Retinal pigment epithelial cell (primary cell): ENCODE data around the gene ADAMTS2.

Experiments used
- DNase-seq: peaks from one replicate; pipeline ENCODE4 v3.0.0-alpha.2; 2010; ENCODE audit warnings: low read depth
- H3K4me3 ChIP-seq: 2 replicates; pipeline ENCODE4 v1.5.1; 2011; ENCODE audit warnings: mild to moderate bottlenecking, low read length, control low read depth, moderate library complexity
- TF ChIP-seq, protein P1 (sequence below): conservative IDR thresholded peaks from 2 replicates; pipeline ENCODE4 v1.5.1; 2011; ENCODE audit warnings: low read depth, low read length, control low read depth, inconsistent platforms

ADAMTS2 gene

DNA sequence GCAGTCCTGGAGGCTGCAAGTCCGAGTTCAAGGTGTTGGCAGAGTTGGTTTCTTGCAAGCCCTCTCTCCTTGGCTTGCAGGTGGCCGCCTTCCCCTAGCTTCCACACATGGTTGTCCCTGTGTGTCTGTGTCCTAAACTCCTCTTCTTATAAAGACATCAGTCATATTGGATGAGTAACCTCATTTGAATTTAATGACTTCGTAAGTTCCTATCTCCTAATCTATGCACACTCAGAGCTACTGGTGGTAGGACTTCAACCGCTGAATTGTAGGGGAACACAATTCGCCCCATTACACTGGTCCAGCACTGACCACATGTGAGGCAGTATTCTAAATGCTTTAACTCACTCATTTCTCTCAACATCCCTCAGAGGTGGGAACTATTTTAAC lies 25.9 kb upstream of the ADAMTS2 start:
- no peak for DNase-seq
- TF ChIP-seq, protein P1, sequence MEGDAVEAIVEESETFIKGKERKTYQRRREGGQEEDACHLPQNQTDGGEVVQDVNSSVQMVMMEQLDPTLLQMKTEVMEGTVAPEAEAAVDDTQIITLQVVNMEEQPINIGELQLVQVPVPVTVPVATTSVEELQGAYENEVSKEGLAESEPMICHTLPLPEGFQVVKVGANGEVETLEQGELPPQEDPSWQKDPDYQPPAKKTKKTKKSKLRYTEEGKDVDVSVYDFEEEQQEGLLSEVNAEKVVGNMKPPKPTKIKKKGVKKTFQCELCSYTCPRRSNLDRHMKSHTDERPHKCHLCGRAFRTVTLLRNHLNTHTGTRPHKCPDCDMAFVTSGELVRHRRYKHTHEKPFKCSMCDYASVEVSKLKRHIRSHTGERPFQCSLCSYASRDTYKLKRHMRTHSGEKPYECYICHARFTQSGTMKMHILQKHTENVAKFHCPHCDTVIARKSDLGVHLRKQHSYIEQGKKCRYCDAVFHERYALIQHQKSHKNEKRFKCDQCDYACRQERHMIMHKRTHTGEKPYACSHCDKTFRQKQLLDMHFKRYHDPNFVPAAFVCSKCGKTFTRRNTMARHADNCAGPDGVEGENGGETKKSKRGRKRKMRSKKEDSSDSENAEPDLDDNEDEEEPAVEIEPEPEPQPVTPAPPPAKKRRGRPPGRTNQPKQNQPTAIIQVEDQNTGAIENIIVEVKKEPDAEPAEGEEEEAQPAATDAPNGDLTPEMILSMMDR: no peak

DNA sequence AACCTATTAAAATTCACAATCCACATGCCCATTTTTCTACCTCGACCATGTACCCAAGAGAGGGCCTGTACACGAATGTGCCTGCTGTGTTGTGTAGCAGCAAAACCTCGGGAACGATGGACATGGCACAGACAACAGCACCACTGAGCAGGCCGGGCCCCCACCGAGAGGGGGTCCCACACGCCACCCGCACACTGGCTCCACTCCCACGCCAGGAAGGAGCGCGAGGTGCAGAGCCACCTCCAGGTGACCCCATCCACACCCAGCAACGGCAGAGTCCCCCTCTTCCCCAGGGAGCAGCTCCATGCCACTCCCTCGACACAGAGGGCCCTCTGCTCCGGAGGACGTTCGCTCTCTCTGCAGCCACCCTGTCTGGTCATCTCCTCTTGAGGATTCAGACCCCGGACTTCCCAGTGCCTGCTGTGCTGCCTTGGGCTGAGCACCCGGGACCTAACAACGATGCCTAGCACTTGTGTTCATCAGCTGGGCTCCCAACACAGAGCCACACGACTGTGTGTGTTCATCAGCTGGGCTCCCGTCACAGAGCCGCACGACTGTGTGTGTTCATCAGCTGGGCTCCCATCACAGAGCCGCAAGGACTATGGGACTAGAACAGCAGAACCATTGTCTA lies 25.3 kb upstream of the ADAMTS2 start:
- TF ChIP-seq, protein P1: no peak
- DNase-seq: no peak

More for the DNA sequence above, 25.9 kb upstream of the ADAMTS2 start:
- H3K4me3 ChIP-seq: no peak overlapping the region

DNA sequence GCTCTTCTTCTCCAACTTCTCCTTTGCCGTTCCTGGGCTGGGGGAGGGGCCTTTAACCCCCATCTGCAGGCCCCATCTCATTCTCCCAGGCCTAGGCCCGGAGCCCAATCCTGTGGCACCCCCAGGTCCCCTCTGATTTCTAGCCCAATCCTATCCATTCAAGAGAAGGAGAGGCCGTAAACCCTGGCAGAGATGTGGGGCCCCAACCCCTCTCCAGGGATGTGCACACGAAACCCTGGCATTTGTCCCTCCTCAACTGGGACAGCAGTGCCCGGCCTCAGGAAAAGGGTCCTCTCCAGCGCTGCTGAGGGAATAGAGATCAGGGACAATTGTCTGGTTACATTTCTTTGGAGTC lies 24.2 kb upstream of the ADAMTS2 start:
- no peak overlapping the region for H3K4me3 ChIP-seq
- no peak for DNase-seq
- TF ChIP-seq, protein P1: no peak

More for the DNA sequence above, 25.3 kb upstream of the ADAMTS2 start:
- H3K4me3 ChIP-seq: no peak overlapping the region

DNA sequence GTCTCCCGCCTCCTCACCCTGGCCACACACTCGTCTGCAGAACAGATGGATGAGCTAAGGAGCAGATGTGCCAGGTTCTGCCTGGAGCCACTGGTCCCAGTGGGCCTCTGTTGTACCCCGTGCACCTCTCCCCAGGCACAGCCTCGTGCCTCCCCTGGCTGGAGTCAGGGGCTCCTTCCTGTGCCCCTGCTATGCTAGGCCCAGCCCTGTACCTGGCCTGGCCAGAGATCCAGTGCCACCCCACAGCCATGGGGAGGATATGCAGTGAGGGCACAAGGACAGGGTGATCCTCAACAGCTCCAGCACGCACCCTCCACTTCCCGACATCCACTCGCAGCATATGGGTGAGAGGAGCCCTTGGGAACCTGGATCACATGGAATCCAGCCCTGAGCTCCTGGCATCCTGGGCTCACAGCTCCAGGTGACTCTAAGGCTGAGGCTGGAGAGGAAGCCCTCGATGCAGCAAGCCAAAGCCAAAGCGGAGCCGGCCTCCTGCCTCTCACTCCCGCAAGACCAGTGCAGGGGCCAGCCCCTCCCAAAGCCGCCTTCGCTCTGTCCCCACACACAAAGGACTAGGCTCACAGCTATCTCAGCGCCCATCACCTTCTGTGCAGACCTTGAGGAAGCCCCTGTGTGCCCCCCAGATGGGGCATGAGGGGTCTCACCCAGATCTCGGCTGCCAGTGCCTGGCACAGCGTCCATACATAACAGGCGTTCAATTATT lies 23.7 kb upstream of the ADAMTS2 start:
- no peak overlapping the region for H3K4me3 ChIP-seq
- DNase-seq: no peak
- TF ChIP-seq, protein P1: no peak

DNA sequence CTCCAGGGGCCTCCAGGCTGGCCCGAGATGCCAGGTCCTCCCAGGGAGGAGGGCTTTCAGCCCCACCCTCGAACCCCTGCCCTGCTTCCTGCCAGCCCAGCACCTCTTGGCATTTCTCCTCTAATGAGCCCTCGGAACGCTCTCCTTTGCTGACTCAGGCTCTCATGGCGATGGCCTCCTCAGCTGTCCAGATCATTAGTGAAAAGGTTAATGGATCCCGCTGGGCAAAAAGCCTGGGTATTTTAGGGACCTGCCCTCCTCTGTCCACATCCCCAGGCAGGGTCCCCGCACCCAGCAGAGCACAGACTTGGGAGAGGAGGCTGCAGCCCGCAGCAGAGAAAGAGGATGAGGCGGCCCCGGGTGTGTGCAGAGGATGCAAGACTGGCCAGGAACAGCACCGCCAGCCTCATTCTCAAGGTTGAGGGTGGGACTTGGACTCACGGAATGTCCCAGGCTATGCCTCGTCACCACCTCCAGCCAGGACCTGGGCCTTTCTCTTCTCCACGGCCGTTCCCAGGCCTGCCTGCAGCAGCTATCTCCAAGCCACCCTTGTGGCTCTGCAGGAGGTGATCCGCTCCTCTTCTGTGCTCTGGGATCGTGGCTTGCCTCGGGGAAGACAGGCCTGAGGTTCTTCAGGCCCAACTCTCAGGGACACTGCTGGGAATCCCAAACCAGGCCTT lies 23.0 kb upstream of the ADAMTS2 start:
- no peak for DNase-seq
- TF ChIP-seq, protein P1: no peak
- H3K4me3 ChIP-seq: no peak overlapping the region

DNA sequence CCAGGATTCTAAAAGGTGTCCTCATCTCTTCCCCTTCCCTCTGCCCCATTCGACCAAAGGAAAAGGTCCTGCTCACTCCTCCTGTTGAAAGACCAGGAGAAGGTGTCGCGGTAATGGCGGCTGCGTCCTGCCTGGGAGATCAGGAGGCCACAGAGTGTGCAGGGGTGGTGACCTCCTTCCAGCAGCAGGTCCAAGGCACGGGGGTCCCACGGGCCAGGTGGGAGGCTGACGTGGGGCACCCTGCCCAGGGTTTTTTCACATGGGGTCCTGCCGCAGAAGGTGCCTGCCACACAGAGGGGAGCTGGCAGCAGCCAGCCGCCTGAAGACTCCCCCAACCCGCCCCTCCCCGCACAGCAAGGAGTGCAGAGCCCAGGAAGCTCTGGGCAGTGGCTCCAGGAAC lies 22.2 kb upstream of the ADAMTS2 start:
- TF ChIP-seq, protein P1: no peak
- no peak for DNase-seq
- H3K4me3 ChIP-seq: no peak overlapping the region

DNA sequence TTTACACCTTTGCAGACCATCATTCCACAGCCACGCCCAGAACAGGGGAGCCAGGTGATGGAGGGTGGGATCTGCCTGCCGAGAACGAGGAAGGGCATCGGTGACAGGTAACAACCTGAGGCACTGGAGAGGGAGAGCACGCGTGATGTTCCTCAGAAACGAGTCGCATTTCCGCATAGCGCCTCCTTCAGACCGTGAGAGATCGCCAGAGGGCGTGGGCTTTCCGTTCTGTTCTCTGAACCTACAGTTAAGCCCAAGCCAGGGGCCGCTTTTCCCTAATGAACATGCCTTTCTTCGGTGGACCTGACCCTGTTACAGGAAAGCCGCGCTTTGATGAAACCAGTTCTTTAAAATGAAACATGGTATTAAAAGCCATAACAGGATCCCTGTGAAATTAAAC lies 17.1 kb upstream of the ADAMTS2 start:
- TF ChIP-seq, protein P1: no peak
- DNase-seq: no peak
- no peak overlapping the region for H3K4me3 ChIP-seq
